Caco-2 (cell line): ENCODE results near the gene MPPED2. TPM values are rescaled to one million over a fixed set of nuclear protein-coding genes. Genes with fewer than 3 reads are reported as not detected.

Experiments
- BruUV-seq: library from RNA; stranded (reverse); fragments of 400-500 nt; replicated peaks from 2 replicates; lab custom pipeline; 2021; lab: Mats Ljungman, UMichigan
- CTCF ChIA-PET: fragments of 300-600 bp; sonication (Branson Sonifier 250); formaldehyde crosslinking; loops from one replicate; lab custom pipeline; 2022; ENCODE audit warnings: antibody characterized with exemption; lab: Charles Lee
- POLR2A ChIA-PET: fragments of 300-600 bp; sonication (Branson Sonifier 250); formaldehyde crosslinking; loops from one replicate; lab custom pipeline; 2022; ENCODE audit warnings: antibody characterized with exemption; lab: Charles Lee
- DNase-seq, 2 experiments: peaks; one replicate each; pipeline versions ENCODE4 v3.0.0 to v3.0.0-alpha.2; 2020 to 2022
- H3K27me3 ChIP-seq: replicated peaks from 2 replicates; pipeline ENCODE4 v1.6.0; 2011; ENCODE audit warnings: low read length; ENCODE audit not compliant: control insufficient read depth, insufficient read depth
- H3K36me3 ChIP-seq: 2 replicates; pipeline ENCODE4 v1.5.1; 2011; ENCODE audit warnings: low read length; ENCODE audit not compliant: control insufficient read depth, insufficient read depth
- H3K4me1 ChIP-seq: fragments of 250-450 bp; sonication (Bioruptor Pico); 2 replicates; pipeline ENCODE4 v1.5.1; 2020; ENCODE audit warnings: mild to moderate bottlenecking
- H3K4me3 ChIP-seq: 2 replicates; pipeline ENCODE4 v1.5.1; 2011; ENCODE audit warnings: low read depth, mild to moderate bottlenecking, control low read depth, low read length
- H3K9me3 ChIP-seq: fragments of 250-450 bp; sonication (Bioruptor Pico); 2 replicates; pipeline ENCODE4 v1.5.1; 2020; ENCODE audit warnings: mild to moderate bottlenecking, moderate library complexity
- H3K27ac Mint-ChIP-seq: one replicate; pipeline ENCODE4 v1.8.0; 2022; ENCODE audit warnings: mixed read lengths; ENCODE audit not compliant: unreplicated experiment
- H3K27me3 Mint-ChIP-seq: one replicate; pipeline ENCODE4 v1.8.0; 2022; ENCODE audit warnings: mixed read lengths; ENCODE audit not compliant: insufficient read depth, unreplicated experiment
- H3K36me3 Mint-ChIP-seq: one replicate; pipeline ENCODE4 v1.8.0; 2022; ENCODE audit warnings: mild to moderate bottlenecking, mixed read lengths; ENCODE audit not compliant: insufficient read depth, unreplicated experiment
- H3K4me1 Mint-ChIP-seq: one replicate; pipeline ENCODE4 v1.8.0; 2022; ENCODE audit warnings: low read depth, mixed read lengths; ENCODE audit not compliant: unreplicated experiment
- H3K4me3 Mint-ChIP-seq: one replicate; pipeline ENCODE4 v1.8.0; 2022; ENCODE audit warnings: mild to moderate bottlenecking, moderate library complexity, mixed read lengths; ENCODE audit not compliant: unreplicated experiment
- H3K9me3 Mint-ChIP-seq: one replicate; pipeline ENCODE4 v1.8.0; 2022; ENCODE audit warnings: mixed read lengths; ENCODE audit not compliant: unreplicated experiment
- CTCF ChIP-seq, 2 experiments: fragments of 200-600 bp in 1 of 2; IDR thresholded peaks; 1 replicate in 1 of 2; 2 replicates in 1 of 2; pipeline versions ENCODE4 v1.5.1 to v1.8.0; 2011 to 2022; ENCODE audit warnings: antibody characterized with exemption in 1 of 2, control low read depth in 1 of 2, inconsistent platforms in 1 of 2, low read depth in 1 of 2, low read length in 1 of 2, mild to moderate bottlenecking in 1 of 2, moderate library complexity in 1 of 2; ENCODE audit not compliant: insufficient read depth in 1 of 2, severe bottlenecking in 1 of 2, unreplicated experiment in 1 of 2
- intact Hi-C: fragments of 100-400 bp; cut with micrococcal nuclease; formaldehyde crosslinking; loops from one replicate; pipeline ENCODE4 v1.10.0; 2022; ENCODE audit not compliant: unreplicated experiment
- total RNA-seq: library from RNA; stranded (reverse); gene quantifications from 2 replicates; pipeline ENCODE4 v1.2.3, GENCODE V29; 2022

Gene MPPED2
- total RNA-seq, 1 experiment from 2014 or later, result not detected

GRCh38 chr11:30447058-30447640 is 139.0 kb downstream of the MPPED2 start:
- no peak overlapping the region for H3K27ac Mint-ChIP-seq

GRCh38 chr11:30446520-30446919 is 139.6 kb downstream of the MPPED2 start:
- CTCF ChIA-PET, result no interaction called here
- no peak for TF ChIP-seq CTCF (IDR thresholded peaks at IDR 0.05; ENCODE audit: insufficient read depth in 1 of 2, low read depth in 1 of 2, low read length in 1 of 2, severe bottlenecking in 1 of 2, unreplicated experiment in 1 of 2)
- Histone ChIP-seq H3K36me3 (no peaks in the 10 kb centered on the region), H3K27me3 (no peaks in the 10 kb centered on the region; the same call in 1 of the 2 replicates), H3K9me3 (no peaks in the 10 kb centered on the region), H3K4me1 (no peaks in the 10 kb centered on the region), H3K4me3 (no peak overlapping the region)
- Mint-ChIP-seq H3K9me3 (no peaks in the 10 kb centered on the region), H3K4me3 (no peak overlapping the region), H3K27me3 (peaks cover 13% of the 10 kb centered on the region), H3K4me1 (no peaks in the 10 kb centered on the region), H3K27ac (no peak overlapping the region), H3K36me3 (no peaks in the 10 kb centered on the region)
- intact Hi-C loops, result no loop called here
- BruUV-seq, result no TSS peak
- POLR2A ChIA-PET, result no interaction called here
- no peak for DNase-seq

More at GRCh38 chr11:30447058-30447640, 139.0 kb downstream of the MPPED2 start:
- CTCF ChIA-PET, result no interaction called here
- no peaks in the 10 kb centered on the region for H3K4me1 Mint-ChIP-seq
- H3K9me3 Mint-ChIP-seq, result no peaks in the 10 kb centered on the region
- H3K4me3 ChIP-seq, result no peak overlapping the region
- H3K36me3 ChIP-seq, result no peaks in the 10 kb centered on the region
- no peaks in the 10 kb centered on the region; the same call in 1 of the 2 replicates for H3K27me3 ChIP-seq
- peaks cover 13% of the 10 kb centered on the region for H3K27me3 Mint-ChIP-seq
- H3K36me3 Mint-ChIP-seq, result no peaks in the 10 kb centered on the region
- POLR2A ChIA-PET, result no interaction called here
- H3K4me1 ChIP-seq, result no peaks in the 10 kb centered on the region
- no peak overlapping the region for H3K4me3 Mint-ChIP-seq
- TF ChIP-seq CTCF (IDR thresholded peaks at IDR 0.05; ENCODE audit: insufficient read depth in 1 of 2, low read depth in 1 of 2, low read length in 1 of 2, severe bottlenecking in 1 of 2, unreplicated experiment in 1 of 2), result no peak
- H3K9me3 ChIP-seq, result no peaks in the 10 kb centered on the region
- no peak for DNase-seq
- intact Hi-C loops, result no loop called here
- no TSS peak for BruUV-seq

- H3K27me3 Mint-ChIP-seq, result peaks cover 13% of the 10 kb centered on the region
- TF ChIP-seq CTCF (IDR thresholded peaks at IDR 0.05; ENCODE audit: insufficient read depth in 1 of 2, low read depth in 1 of 2, low read length in 1 of 2, severe bottlenecking in 1 of 2, unreplicated experiment in 1 of 2), result peak in 1 of 2 experiments; percentile 20
- ChIA-PET POLR2A (no interaction called here), CTCF (no interaction called here)
- intact Hi-C loops, result no loop called here
- no peak overlapping the region for H3K4me3 ChIP-seq
- no peak overlapping the region for H3K27ac Mint-ChIP-seq
- no peaks in the 10 kb centered on the region; the same call in 1 of the 2 replicates for H3K27me3 ChIP-seq
- no peaks in the 10 kb centered on the region for H3K4me1 Mint-ChIP-seq
- H3K4me3 Mint-ChIP-seq, result no peak overlapping the region
- no peaks in the 10 kb centered on the region for H3K9me3 Mint-ChIP-seq
- no peaks in the 10 kb centered on the region for H3K9me3 ChIP-seq
- BruUV-seq, result no TSS peak
- no peaks in the 10 kb centered on the region for H3K36me3 ChIP-seq
- H3K36me3 Mint-ChIP-seq, result no peaks in the 10 kb centered on the region
- no peaks in the 10 kb centered on the region for H3K4me1 ChIP-seq
- peak in 1 of 2 experiments; percentile 2 for DNase-seq
These were observed 141.1 kb downstream of the MPPED2 start for GRCh38 chr11:30445056-30445455.
